ELF-1 (cell line): ENCODE results near the gene PUM2.

ENCODE experiments used
- DNase-seq: peaks from one replicate; pipeline ENCODE4 v3.0.0-alpha.2; 2016; ENCODE audit warnings: low read depth, low spot score

PUM2 gene

GRCh38 chr2:20218331-20219320 is 132.0 kb downstream of the PUM2 start:
- DNase-seq = no peak

GRCh38 chr2:20217041-20217970 is 133.3 kb downstream of the PUM2 start:
- DNase-seq = no peak

- DNase-seq = no peak
Measured at GRCh38 chr2:20216130-20217025, 134.3 kb downstream of the PUM2 start.

- DNase-seq = no peak
Measured at GRCh38 chr2:20215183-20216040, 135.2 kb downstream of the PUM2 start.

- DNase-seq = no peak
Measured at GRCh38 chr2:20214566-20215182, 136.0 kb downstream of the PUM2 start.

- no peak for DNase-seq
Measured at GRCh38 chr2:20213651-20214565, 136.7 kb downstream of the PUM2 start.

- no peak for DNase-seq
Measured at GRCh38 chr2:20212871-20213503, 137.7 kb downstream of the PUM2 start.

- DNase-seq = peak; percentile 72
Measured at GRCh38 chr2:20212459-20212870, 138.2 kb downstream of the PUM2 start.

- DNase-seq = no peak
Measured at GRCh38 chr2:20211860-20212458, 138.7 kb downstream of the PUM2 start.

GRCh38 chr2:20211420-20211819 is 139.2 kb downstream of the PUM2 start:
- DNase-seq = peak; percentile 7

GRCh38 chr2:20210462-20210861 is 140.2 kb downstream of the PUM2 start:
- DNase-seq = no peak

GRCh38 chr2:20209373-20210109 is 141.1 kb downstream of the PUM2 start:
- DNase-seq = peak; percentile 21

- DNase-seq = no peak
Measured at GRCh38 chr2:20208476-20208859, 142.2 kb downstream of the PUM2 start.

- no peak for DNase-seq
Measured at GRCh38 chr2:20207051-20207450, 143.6 kb downstream of the PUM2 start.

GRCh38 chr2:20205915-20206524 is 144.6 kb downstream of the PUM2 start:
- peak; percentile 12 for DNase-seq

- DNase-seq = no peak
Measured at GRCh38 chr2:20205069-20205468, 145.6 kb downstream of the PUM2 start.
